BE2C (cell line): Measurements from ENCODE around the gene COL27A1.
A peak's percentile ranks its signal among the peaks of the same experiment; 100 is the strongest.

Experiments
- DNase-seq: peaks from one replicate; pipeline ENCODE4 v3.0.0-alpha.2; 2020
- H3K27me3 ChIP-seq: fragments of 250-450 bp; sonication (Bioruptor Pico); 2 replicates; pipeline ENCODE4 v1.5.1; 2020; ENCODE audit warnings: mild to moderate bottlenecking
- H3K36me3 ChIP-seq: fragments of 250-450 bp; sonication (Bioruptor Pico); 2 replicates; pipeline ENCODE4 v1.5.1; 2020; ENCODE audit warnings: mild to moderate bottlenecking
- H3K4me1 ChIP-seq: fragments of 250-450 bp; sonication (Bioruptor Pico); 2 replicates; pipeline ENCODE4 v1.5.1; 2020
- H3K4me3 ChIP-seq: 2 replicates; pipeline ENCODE4 v1.5.1; 2011; ENCODE audit warnings: low read depth, low read length
- H3K9me3 ChIP-seq: fragments of 250-450 bp; sonication (Bioruptor Pico); 2 replicates; pipeline ENCODE4 v1.5.1; 2020
- CTCF ChIP-seq: IDR thresholded peaks from 2 replicates; pipeline ENCODE4 v1.5.1; 2012; ENCODE audit warnings: mild to moderate bottlenecking, low read depth, low read length

Gene COL27A1

DNA sequence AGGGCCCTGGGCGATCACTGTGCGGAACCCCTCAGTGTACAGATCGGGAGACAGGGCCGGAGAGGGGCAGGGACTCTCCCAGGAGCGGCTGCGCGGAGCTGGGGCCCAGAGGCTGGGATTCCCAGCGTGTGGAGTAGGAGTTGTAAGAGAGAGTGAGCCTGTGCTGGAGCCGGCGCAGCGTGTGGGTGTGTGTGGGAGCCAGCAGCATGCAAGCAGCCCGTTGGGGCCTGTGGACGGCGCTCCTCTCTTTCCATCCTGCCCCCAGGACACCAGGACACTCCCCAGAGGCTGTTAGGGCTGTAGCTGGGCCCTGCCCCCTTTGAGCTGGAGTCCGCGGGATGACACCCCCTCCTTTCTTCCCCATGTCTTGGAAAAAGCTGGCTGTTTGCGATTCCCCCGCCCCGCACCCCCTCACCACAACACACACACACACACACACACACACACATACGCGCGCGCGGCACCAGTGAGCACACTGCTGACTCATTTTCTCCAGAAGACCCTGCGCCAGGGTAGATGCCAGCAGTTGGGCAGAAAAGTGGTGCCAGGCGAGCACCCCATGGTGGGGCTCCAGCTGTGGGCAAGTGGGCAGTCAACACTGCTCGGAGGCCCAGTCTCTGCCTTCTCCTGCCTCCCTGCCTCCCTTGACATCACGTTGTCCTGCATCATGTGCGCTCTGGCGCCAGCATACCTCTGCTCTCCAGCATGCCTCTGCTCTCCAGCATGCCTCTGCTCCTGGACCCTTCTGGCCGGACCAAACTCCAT is 1.5 kb downstream of the COL27A1 start:
- no peaks in the 10 kb centered on the region for H3K4me1 ChIP-seq
- peaks cover 52% of the 10 kb centered on the region for H3K27me3 ChIP-seq
- TF ChIP-seq CTCF, result no peak
- peak; percentile 48 for DNase-seq
- peak overlapping the region; percentile 53 for H3K4me3 ChIP-seq
- H3K36me3 ChIP-seq, result no peaks in the 10 kb centered on the region
- no peaks in the 10 kb centered on the region for H3K9me3 ChIP-seq

DNA sequence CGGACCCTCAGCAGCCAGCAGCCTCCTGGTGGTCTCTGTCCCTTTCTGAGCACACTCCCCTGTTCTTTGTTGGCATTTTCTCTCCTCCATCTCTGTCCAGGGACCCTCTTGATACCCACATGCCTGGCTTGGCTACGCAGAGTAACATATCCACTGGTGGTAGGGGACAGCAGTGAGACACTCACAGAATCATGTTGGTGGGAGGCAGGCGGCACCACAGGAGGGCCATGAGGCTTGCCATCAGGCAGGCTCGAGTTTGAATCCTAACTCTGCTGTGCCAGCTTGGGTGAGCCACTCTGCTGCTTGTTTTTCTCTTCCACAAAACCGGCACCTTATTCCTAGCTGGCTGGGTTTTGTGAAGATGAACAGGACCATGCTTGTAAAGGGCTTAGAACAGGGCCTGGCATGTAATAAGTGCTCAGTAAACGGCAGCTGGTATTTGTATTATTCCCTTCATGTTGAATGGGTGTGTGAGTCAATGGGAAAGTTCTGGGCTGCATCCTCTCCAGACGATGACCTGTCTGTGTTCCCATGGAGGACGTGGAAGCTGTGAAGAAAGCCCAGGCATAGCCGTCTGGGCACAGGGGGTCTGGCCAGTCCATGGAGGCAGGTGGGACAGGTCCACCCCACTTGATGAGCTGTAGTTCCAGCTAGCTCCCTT is 2.3 kb downstream of the COL27A1 start:
- H3K4me1 ChIP-seq, result no peaks in the 10 kb centered on the region
- no peaks in the 10 kb centered on the region for H3K36me3 ChIP-seq
- H3K4me3 ChIP-seq, result no peak overlapping the region
- no peak for DNase-seq
- H3K9me3 ChIP-seq, result no peaks in the 10 kb centered on the region
- TF ChIP-seq CTCF, result no peak
- peaks cover 49% of the 10 kb centered on the region for H3K27me3 ChIP-seq

GRCh38 chr9:114158482-114159130 is 3.3 kb downstream of the COL27A1 start:
- Histone ChIP-seq H3K9me3 (no peaks in the 10 kb centered on the region), H3K4me3 (no peak overlapping the region), H3K27me3 (peaks cover 42% of the 10 kb centered on the region), H3K36me3 (no peaks in the 10 kb centered on the region), H3K4me1 (no peaks in the 10 kb centered on the region)
- DNase-seq, result no peak
- no peak for TF ChIP-seq CTCF

GRCh38 chr9:114159691-114160090 is 4.4 kb downstream of the COL27A1 start:
- no peak for DNase-seq
- Histone ChIP-seq H3K27me3 (peaks cover 33% of the 10 kb centered on the region), H3K36me3 (no peaks in the 10 kb centered on the region), H3K4me1 (no peaks in the 10 kb centered on the region), H3K4me3 (no peak overlapping the region), H3K9me3 (no peaks in the 10 kb centered on the region)
- TF ChIP-seq CTCF, result no peak

- Histone ChIP-seq H3K36me3 (no peaks in the 10 kb centered on the region), H3K9me3 (no peaks in the 10 kb centered on the region), H3K27me3 (peaks cover 17% of the 10 kb centered on the region), H3K4me1 (no peaks in the 10 kb centered on the region), H3K4me3 (no peak overlapping the region)
- no peak for TF ChIP-seq CTCF
- no peak for DNase-seq
Measured at GRCh38 chr9:114161513-114161912, 6.2 kb downstream of the COL27A1 start.

DNA sequence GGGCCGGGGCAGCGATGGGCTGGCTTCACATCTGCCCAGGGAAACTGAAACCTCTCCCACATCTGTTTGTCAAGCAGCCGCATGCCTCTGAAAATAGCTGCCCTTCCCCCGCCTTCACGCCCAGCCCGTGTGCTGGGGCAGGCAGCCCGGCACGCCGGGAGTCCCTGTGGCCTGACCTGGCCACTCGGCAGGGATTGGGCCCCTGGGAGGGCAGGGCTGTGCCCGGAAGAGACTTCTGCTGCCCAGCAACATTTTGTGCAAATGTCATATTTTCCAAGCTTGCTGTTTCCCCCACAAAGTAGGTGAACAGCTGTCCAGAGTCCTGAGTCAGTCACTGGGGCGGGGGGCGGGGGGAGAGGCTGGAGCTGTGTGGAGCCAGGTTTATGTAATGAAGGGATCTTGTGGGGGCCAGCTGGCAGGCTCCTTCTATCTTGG is 8.2 kb downstream of the COL27A1 start:
- Histone ChIP-seq H3K36me3 (no peaks in the 10 kb centered on the region), H3K4me3 (0 out of 2 replicates have a peak overlapping the region, but pooled peaks have one; percentile 21), H3K9me3 (no peaks in the 10 kb centered on the region), H3K27me3 (peaks cover 3% of the 10 kb centered on the region; the same call in 1 of the 2 replicates), H3K4me1 (no peaks in the 10 kb centered on the region)
- no peak for TF ChIP-seq CTCF
- DNase-seq, result no peak
